ENCODE results near the gene ASB10.

ASB10 gene

GRCh38 chr7:151134743-151135524 lies 52.1 kb downstream of the ASB10 start:
- DNase-seq, result no peak

DNA sequence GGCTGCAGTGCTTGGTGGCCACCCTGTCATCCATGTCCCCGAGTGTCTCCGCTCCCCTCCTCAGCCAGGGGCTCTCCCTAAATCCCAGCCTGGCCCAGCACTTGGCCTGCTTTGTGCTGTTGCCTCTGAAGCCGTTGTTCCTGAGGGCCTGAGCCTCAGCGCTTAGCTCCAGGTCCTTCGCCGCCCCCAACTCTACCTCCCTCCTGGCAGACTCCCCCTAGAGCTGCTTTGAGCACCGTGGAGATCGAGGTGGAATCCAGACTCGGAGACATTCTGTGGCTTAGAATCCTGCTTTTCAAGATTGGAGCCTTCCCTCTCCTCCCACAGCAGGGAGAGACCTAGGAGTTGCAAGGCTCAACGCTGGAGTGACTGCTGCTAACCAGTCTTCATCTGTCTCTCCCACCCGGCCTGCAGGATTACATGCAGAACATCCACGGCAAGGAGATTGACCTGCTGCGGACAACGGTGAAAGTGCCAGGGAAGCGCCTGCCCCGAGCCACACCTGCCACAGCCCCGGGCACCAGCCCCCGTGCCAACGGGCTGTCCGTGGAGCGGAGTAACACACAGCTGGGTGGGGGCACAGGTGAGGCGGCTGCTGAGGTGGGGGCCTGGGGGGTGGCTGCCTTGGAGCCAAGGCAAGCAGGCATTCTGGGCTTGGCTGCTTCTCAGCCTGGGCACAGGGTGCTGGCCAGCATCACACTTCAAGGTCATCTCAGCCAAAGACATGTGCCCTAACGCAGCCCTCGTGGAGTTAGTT lies 52.9 kb downstream of the ASB10 start:
- no peak for DNase-seq

GRCh38 chr7:151133266-151133985 lies 53.6 kb downstream of the ASB10 start:
- DNase-seq, result no peak

DNA sequence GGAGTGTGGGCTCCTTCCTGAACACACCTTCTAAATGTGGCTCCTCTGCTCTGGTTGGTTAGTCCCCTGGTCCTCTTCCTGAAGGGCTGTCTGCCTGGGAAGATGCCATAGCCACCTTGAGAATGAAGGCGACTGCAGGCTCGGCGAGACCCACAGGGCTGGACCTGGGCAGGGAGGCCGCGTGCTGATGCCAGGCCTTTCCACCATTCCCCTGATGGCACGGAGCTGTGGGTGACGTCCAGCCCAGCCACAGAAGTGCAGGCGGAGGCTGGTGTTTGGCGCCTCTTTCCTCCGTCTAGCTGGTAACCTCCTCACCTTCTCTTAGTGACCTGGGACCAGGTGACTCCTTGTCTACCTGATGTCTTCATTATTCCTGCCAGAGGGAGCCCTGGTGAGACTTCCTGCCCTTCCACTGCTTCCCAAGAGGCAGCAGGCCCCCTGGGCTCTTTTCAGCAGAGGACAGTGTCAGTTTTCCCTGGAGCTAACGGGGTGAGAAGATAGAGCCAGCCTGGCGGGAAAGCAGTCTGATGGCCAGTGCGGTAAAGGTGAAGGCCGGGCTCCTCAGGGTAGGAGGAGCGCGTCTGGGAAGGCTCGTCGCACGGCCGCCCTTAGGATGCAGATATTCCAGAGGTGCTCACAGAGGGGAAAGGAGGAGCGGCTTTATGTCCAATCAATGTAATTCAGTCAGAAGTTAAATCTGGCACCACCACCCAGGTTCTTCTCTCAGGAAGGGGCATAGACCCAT lies 54.4 kb downstream of the ASB10 start:
- no peak for DNase-seq

DNA sequence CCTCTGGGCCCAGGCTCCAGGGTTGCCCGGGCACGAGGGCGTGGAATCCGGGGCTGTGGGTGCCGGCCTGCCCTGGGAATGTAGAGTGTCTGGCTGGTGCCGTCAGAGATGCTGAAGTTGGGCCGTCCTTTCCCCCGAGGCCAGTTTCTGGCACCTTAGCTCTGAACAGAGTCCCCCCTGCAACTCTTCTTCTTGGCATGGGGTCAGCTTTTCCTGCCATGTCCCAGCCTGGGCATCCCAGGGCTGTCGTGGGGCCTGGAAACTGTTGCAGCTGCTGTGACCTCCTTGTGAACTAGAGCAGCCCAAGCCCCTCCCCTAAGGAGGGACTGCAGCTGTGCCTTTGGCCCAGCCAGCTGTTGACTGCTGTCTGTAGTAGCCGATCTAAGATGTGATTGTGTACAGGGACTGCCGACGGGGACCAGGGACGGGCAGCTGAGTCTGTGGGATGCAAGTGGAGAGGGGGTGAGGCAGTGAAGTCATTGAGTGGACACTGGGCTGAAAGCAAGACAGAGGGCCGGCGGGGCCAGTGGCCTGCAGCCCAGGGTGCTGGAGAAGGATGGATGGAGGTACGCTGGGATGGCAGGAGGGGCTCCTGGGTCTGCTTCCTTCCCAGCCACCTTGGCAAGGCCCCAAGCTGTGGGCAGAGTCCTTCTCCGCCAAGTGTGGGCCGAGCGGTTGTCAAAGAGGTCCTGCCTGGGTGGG lies 55.3 kb downstream of the ASB10 start:
- DNase-seq, result no peak

- no peak for DNase-seq
Observed at GRCh38 chr7:151131224-151131591, 55.8 kb downstream of the ASB10 start.

DNA sequence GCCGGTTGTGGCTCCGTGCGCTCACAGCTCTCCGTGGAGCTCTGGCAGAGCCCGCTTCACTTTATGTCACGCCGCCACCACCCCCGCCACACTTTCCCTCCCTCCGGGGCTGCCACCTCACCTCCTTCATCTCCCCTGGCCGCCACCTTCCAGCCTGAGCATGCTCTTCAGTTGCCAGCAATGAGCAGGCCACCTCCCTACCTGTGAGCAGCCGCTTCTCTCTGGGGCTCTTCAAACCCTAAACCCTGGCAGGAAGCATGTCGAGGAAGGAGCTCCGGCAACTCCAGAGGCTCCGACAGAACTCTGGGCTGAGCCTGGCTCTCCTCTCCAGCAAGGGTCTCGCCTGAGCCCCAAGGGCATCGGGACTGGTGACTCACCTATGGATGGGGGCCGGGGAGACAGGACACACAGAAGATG lies 56.3 kb downstream of the ASB10 start:
- DNase-seq, result no peak

- DNase-seq, result no peak
Observed at GRCh38 chr7:151129960-151130591, 57.0 kb downstream of the ASB10 start.

DNA sequence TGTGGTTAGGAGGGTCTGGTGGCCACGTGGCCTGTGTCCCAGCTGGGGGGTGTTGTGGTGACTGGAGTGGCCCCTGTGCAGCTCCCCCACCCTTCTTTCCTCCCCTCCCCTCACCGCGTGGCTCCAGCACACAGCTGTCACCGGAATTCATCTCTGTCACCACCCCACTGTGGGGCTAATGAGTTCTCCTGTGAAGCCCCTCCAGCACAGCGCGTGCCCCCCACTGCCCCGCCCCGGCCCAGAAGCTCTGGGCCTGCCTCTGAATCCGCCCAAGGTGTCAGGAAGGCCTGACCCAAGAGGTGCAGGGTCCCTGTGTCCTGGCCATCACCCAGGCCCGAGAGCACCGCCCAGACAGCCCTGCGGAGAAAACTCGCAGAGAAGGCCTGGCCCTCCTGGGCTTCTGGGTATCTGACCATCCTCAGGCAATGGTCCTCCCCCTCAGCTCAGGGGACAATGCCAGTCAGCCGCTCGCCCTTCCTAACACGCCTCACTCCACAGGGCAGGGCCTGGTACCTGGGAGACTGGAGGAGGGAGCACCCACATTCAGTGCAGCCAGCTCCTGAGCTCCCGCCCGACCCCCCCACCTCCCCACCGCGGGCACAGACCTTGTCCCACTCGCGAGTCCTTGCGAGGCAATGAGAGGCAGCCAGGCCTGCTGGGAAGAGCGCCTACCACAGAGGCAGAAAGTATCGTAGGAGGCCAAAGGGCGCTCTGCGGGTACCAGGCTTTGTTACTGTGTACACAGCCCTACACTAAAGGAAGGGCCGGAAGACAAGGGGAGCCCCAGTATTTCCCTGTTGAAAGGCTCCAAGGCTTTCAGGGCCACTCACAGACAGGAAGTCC lies 57.7 kb downstream of the ASB10 start:
- no peak for DNase-seq

GRCh38 chr7:151128716-151129115 lies 58.3 kb downstream of the ASB10 start:
- no peak for DNase-seq

DNA sequence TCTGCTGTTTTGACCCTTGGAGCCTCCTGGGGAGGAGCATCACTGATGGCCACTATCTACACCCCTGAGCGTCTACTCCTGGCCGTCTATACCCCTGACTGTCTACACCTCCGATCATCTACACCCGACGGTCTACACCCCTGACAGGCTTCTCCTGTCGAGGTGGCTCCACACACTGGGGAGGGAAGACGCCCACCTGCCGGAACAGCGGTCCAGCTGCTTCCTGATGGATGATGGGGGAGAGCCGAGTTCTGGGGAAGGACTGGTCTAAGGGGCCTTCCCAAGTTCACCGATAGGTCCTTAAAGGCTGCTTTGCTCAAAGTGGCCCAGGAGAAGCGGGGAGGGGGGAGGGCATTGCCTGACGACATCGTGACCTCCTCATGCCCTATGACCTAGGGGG lies 58.9 kb downstream of the ASB10 start:
- DNase-seq, result no peak

DNA sequence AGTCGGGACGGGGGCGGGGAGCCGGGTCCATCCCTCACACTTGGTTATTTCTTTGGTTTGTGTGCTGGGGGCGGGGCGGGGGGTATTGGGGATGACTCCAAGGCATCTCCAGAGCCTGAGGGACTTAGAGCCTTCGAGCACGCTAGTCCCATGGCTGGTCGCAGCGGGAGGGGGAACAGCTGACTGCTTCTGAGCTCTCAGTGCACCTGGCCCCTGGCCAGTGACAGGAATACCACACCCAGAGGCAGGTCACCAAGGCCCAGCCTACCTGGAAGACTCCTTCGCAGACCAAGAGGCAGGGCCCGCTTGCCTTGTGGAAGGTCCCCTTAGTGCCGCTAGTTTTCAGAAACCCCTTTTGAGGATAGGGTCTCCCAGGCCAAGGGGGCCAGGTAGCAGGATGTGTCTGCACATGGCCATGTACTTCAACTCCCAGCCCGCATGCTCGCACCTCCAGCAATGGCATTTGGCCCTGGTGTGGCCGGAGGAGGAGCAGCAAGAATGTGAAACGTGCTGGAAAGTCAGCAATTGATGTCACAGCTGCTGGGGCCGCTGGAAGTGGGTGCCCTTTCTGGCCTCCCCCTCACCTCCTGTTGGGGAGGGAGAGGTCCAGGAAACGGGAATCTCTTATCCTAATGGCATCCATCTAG lies 60.4 kb downstream of the ASB10 start:
- DNase-seq, result no peak

DNA sequence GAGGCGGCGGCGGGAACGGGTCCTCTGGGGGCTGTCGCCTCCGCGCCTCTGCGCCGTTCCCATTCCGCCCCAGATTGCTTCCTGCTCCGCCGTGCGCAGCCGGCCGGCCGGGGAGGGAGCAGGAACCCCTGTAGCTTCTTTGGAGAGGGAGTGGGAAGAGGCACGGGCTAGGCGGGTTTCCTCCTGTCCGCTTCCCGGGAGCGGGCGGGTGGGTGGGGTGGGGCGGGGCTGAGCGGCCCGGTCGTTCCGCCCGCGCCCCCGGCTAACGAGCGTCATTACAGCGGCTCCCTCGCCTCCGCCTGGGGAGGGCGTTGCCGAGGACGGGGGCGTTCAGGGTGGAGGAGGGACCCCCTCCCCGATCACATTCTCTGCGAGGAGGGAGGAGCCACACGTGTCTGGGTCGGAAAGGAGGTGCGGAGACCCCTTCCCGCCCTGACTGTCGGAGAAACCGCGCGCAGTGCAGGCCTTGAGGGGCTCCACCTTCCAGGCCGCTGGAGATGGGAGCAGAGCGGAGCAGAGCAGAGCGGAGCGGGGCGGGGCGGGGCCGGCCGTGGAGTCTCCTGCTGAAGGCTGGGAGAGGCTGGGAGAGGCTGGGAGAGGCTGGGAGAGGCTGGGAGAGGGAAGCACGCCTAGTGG lies 61.1 kb downstream of the ASB10 start:
- DNase-seq, result no peak

All from central memory CD4-positive, alpha-beta T cell (primary cell).